Measurements from ENCODE around the gene EMC1. TPM values are rescaled to one million over a fixed set of nuclear protein-coding genes. Genes with fewer than 3 reads are reported as not detected.
"Not testable (repeated sequence)": the region's sequence is repeated elsewhere in the genome, so short reads cannot be mapped to it uniquely, and the experiment has no call there.

EMC1 gene
- total RNA-seq, 6 experiments from 2014 or later = 18.6 to 32.7 (median 25.3) TPM

- intact Hi-C loops (cut with DNase I) = no loop called here
- H3K36me3 ChIP-seq = peaks cover 0 to 86% (median 33%) of the 10 kb centered on the region in 4 donors
- no peak overlapping the region for H3K4me3 ChIP-seq
- no peak for TF ChIP-seq POLR2A (IDR thresholded peaks at IDR 0.05)
- peak in 1 of 4 donors; percentile 19 for ATAC-seq
- no peak overlapping the region for H3K27ac ChIP-seq
- no peaks in the 10 kb centered on the region for H3K27me3 ChIP-seq
- no peak for DNase-seq
- H3K9me3 ChIP-seq = no peaks in the 10 kb centered on the region
- H3K4me1 ChIP-seq = no peaks in the 10 kb centered on the region
- WGBS (ENCODE audit: insufficient coverage, low coverage, low lambda C conversion rate, missing lambda C conversion rate) = 66% methylated on average over 5 of the region's 15 CpGs
These were observed 28.1 kb downstream of the EMC1 start for GRCh38 chr1:19222979-19223824.

- DNase-seq (no peak), ATAC-seq (no peak)
- Histone ChIP-seq H3K4me3 (no peak overlapping the region), H3K4me1 (no peaks in the 10 kb centered on the region), H3K9me3 (no peaks in the 10 kb centered on the region), H3K27me3 (no peaks in the 10 kb centered on the region), H3K36me3 (peaks cover 0 to 89% (median 34%) of the 10 kb centered on the region in 4 donors), H3K27ac (no peak overlapping the region)
- WGBS (ENCODE audit: insufficient coverage, low coverage, low lambda C conversion rate, missing lambda C conversion rate) = 95% methylated on average over 3 of the region's 11 CpGs
- intact Hi-C loops (cut with DNase I) = no loop called here
- TF ChIP-seq POLR2A (IDR thresholded peaks at IDR 0.05) (no peak), CTCF (IDR thresholded peaks at IDR 0.05) (no peak)
These were observed 28.8 kb downstream of the EMC1 start for GRCh38 chr1:19222573-19222972.

- no peaks in the 10 kb centered on the region for H3K9me3 ChIP-seq
- TF ChIP-seq POLR2A (IDR thresholded peaks at IDR 0.05) (no peak), CTCF (IDR thresholded peaks at IDR 0.05) (no peak)
- intact Hi-C loops (cut with DNase I) = no loop called here
- H3K4me1 ChIP-seq = no peaks in the 10 kb centered on the region
- peaks cover 0 to 75% (median 28%) of the 10 kb centered on the region in 4 donors for H3K36me3 ChIP-seq
- H3K27me3 ChIP-seq = no peaks in the 10 kb centered on the region
- H3K4me3 ChIP-seq = no peak overlapping the region
- WGBS (ENCODE audit: insufficient coverage, low coverage, low lambda C conversion rate, missing lambda C conversion rate) = 65% methylated on average over 4 of the region's 7 CpGs
- no peak overlapping the region for H3K27ac ChIP-seq
- ATAC-seq = no peak
- DNase-seq = no peak
These were observed 30.3 kb downstream of the EMC1 start for GRCh38 chr1:19220991-19221390.

GRCh38 chr1:19220080-19220846 lies 31.1 kb downstream of the EMC1 start:
- intact Hi-C loops (cut with DNase I) = no loop called here
- no peak overlapping the region for H3K4me3 ChIP-seq
- H3K27me3 ChIP-seq = no peaks in the 10 kb centered on the region
- WGBS (ENCODE audit: insufficient coverage, low coverage, low lambda C conversion rate, missing lambda C conversion rate) = 93% methylated on average over 8 of the region's 8 CpGs
- peaks cover 0 to 68% (median 25%) of the 10 kb centered on the region in 4 donors for H3K36me3 ChIP-seq
- H3K27ac ChIP-seq = no peak overlapping the region
- TF ChIP-seq POLR2A (IDR thresholded peaks at IDR 0.05) (no peak), CTCF (IDR thresholded peaks at IDR 0.05) (no peak)
- DNase-seq (no peak), ATAC-seq (no peak)
- no peaks in the 10 kb centered on the region for H3K9me3 ChIP-seq
- no peaks in the 10 kb centered on the region for H3K4me1 ChIP-seq

- H3K36me3 ChIP-seq = peaks cover 0 to 60% (median 21%) of the 10 kb centered on the region in 4 donors
- 89% methylated on average over 6 of the region's 7 CpGs for WGBS (ENCODE audit: insufficient coverage, low coverage, low lambda C conversion rate, missing lambda C conversion rate)
These were observed 31.9 kb downstream of the EMC1 start for GRCh38 chr1:19219451-19219850.

GRCh38 chr1:19216585-19216984 lies 34.7 kb downstream of the EMC1 start:
- H3K9me3 ChIP-seq; H3K27me3 ChIP-seq; H3K27ac ChIP-seq; intact Hi-C loops (cut with DNase I); ATAC-seq; H3K4me3 ChIP-seq; DNase-seq: not testable (repeated sequence)
- Histone ChIP-seq H3K4me1 (peaks cover 0 to 15% (median 2%) of the 10 kb centered on the region in 4 donors), H3K36me3 (peaks cover 0 to 32% (median 12%) of the 10 kb centered on the region in 4 donors)
- WGBS (ENCODE audit: insufficient coverage, low coverage, low lambda C conversion rate, missing lambda C conversion rate) = 100% methylated on average over 4 of the region's 4 CpGs

More at GRCh38 chr1:19219451-19219850, 31.9 kb downstream of the EMC1 start:
- DNase-seq (no peak), ATAC-seq (no peak)
- intact Hi-C loops (cut with DNase I) = no loop called here
- Histone ChIP-seq H3K9me3 (no peaks in the 10 kb centered on the region), H3K27me3 (no peaks in the 10 kb centered on the region), H3K27ac (no peak overlapping the region), H3K4me3 (no peak overlapping the region), H3K4me1 (no peaks in the 10 kb centered on the region)
- TF ChIP-seq POLR2A (IDR thresholded peaks at IDR 0.05) (no peak), CTCF (IDR thresholded peaks at IDR 0.05) (no peak)
